GM12878 (cell line): ENCODE measurements around the gene RAP2B. TPM values are rescaled to one million over a fixed set of nuclear protein-coding genes. Genes with fewer than 3 reads are reported as not detected.

Experiments
- SMAD5 ChIP-seq: IDR thresholded peaks from 2 replicates; pipeline ENCODE4 v1.6.1; 2016; ENCODE audit warnings: antibody characterized with exemption, low read depth
- TAF1 ChIP-seq: IDR thresholded peaks from 2 replicates; pipeline ENCODE4 v1.6.1; 2011; ENCODE audit warnings: mild to moderate bottlenecking, low read depth, low read length, borderline replicate concordance
- polyA plus RNA-seq, 11 experiments: library from polyadenylated mRNA; depleted of rRNA in 4 of 11; unstranded in 6 of 11; stranded (reverse) in 5 of 11; fragments of >200 nt; fragmentation: Nextera tagmentation in 4 of 11; fragmentation: Illumina TruSeq in 1 of 11; extraction: Ambion mirVana in 4 of 11; extraction: Trizol in 1 of 11; gene quantifications; 1 replicate in 1 of 11; 2 replicates in 10 of 11; pipeline versions ENCODE4 v1.2.1 to v1.2.3, GENCODE V29; 2011 to 2016; ENCODE audit warnings: inconsistent platforms in 2 of 11, missing spikeins in 2 of 11, low read depth in 1 of 11
- total RNA-seq, 4 experiments: library from RNA; depleted of rRNA in 3 of 4; stranded (reverse); fragments of >200 nt in 3 of 4; fragmentation: Illumina TruSeq in 1 of 4; extraction: Trizol in 1 of 4; gene quantifications; 2 replicates each; pipeline versions ENCODE4 v1.2.1 to v1.2.3, GENCODE V29; 2013 to 2021
- TF ChIP-seq, protein P1 (sequence below): fragments of 450-650 bp; IDR thresholded peaks from 2 replicates; pipeline ENCODE4 v1.6.1; 2016; ENCODE audit warnings: mild to moderate bottlenecking
- TF ChIP-seq, protein P2 (sequence below), 3 experiments: IDR thresholded peaks in 2 of 3; conservative IDR thresholded peaks in 1 of 3; 2 replicates each; pipeline ENCODE4 v1.5.1; 2011; ENCODE audit warnings: low read depth in 3 of 3, low read length in 3 of 3, mild to moderate bottlenecking in 3 of 3, control low read depth in 2 of 3, moderate library complexity in 2 of 3, inconsistent platforms in 1 of 3, mixed read lengths in 1 of 3; ENCODE audit not compliant: control insufficient read depth in 2 of 3, insufficient read depth in 1 of 3; ENCODE audit errors: extremely low read depth in 1 of 3
- TF ChIP-seq, protein P3 (sequence below): IDR thresholded peaks from 2 replicates; pipeline ENCODE4 v1.6.1; 2012; ENCODE audit warnings: low read depth, low read length, improper control_type of control experiment

RAP2B gene
- total and polyA plus RNA-seq, 10 of the 15 experiments (the other 5 are each of a cell fraction or from before 2014, with no cell fraction given), result 5.9 to 21.3 (median 12.0) TPM

DNA sequence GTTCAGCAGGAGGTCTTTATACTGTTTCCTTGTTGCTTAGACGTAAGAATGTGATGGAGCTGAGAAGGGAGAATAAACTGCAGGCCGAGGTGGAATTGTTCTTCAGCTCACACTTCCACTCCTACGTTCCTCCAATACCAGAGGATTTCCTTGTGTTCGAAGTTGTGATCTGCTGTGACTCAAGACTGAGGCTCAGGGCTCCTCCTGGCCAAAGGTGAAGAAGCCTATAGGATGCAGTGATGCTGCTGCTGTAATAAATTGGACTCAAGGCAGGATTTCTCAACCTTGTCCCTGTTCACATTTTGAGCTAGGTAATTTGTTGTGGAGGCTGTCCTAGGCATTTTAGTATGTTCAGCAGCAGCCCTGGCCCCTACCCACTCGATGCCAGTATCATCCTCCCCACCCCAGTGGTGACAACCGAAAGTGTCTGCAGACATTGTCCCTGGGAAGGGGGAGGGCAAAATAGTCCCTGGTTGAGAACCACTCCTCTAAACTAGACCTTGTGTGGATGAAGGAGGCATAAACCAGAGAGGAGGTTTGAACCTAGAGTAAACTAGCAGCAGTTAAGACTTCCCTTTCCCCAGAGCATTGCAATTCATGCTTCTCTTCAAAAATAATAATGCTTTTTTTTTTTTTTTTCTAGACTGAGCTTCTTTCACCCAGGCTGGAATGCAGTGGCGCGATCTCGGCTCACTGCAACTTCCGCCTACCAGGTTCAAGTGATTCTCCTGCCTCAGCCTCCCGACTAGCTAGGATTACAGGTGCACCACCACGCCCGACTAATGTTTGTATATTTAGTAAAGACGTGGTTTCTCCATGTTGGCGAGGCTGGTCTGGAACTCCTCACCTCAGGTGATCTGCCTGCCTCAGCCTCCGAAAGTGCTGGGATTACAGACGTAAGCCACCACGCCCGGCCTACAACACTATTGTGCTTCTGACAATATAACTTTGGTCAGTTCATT lies 11.1 kb downstream of the RAP2B start (continued):
- TF ChIP-seq TAF1, result no peak
- no peak for TF ChIP-seq SMAD5
- TF ChIP-seq, protein P1, sequence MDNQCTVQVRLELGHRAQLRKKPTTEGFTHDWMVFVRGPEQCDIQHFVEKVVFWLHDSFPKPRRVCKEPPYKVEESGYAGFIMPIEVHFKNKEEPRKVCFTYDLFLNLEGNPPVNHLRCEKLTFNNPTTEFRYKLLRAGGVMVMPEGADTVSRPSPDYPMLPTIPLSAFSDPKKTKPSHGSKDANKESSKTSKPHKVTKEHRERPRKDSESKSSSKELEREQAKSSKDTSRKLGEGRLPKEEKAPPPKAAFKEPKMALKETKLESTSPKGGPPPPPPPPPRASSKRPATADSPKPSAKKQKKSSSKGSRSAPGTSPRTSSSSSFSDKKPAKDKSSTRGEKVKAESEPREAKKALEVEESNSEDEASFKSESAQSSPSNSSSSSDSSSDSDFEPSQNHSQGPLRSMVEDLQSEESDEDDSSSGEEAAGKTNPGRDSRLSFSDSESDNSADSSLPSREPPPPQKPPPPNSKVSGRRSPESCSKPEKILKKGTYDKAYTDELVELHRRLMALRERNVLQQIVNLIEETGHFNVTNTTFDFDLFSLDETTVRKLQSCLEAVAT, result no peak
- TF ChIP-seq, protein P2, sequence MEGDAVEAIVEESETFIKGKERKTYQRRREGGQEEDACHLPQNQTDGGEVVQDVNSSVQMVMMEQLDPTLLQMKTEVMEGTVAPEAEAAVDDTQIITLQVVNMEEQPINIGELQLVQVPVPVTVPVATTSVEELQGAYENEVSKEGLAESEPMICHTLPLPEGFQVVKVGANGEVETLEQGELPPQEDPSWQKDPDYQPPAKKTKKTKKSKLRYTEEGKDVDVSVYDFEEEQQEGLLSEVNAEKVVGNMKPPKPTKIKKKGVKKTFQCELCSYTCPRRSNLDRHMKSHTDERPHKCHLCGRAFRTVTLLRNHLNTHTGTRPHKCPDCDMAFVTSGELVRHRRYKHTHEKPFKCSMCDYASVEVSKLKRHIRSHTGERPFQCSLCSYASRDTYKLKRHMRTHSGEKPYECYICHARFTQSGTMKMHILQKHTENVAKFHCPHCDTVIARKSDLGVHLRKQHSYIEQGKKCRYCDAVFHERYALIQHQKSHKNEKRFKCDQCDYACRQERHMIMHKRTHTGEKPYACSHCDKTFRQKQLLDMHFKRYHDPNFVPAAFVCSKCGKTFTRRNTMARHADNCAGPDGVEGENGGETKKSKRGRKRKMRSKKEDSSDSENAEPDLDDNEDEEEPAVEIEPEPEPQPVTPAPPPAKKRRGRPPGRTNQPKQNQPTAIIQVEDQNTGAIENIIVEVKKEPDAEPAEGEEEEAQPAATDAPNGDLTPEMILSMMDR (IDR thresholded peaks at IDR 0.05 in 2 of 3, conservative IDR thresholded peaks at IDR 0.05 in 1 of 3; ENCODE audit: control insufficient read depth in 2 of 3, extremely low read depth in 1 of 3, insufficient read depth in 1 of 3, low read depth in 3 of 3, low read length in 3 of 3), result no peak
- TF ChIP-seq, protein P3, sequence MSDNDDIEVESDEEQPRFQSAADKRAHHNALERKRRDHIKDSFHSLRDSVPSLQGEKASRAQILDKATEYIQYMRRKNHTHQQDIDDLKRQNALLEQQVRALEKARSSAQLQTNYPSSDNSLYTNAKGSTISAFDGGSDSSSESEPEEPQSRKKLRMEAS, result no peak
